DMS114 treated with DMSO at 0.1 percent for 48 hours (cell line): ENCODE results near the gene TOB2.
"Not testable (repeated sequence)": the region's sequence is repeated elsewhere in the genome, so short reads cannot be mapped to it uniquely, and the experiment has no call there.

ENCODE experiments used
- DNase-seq: peaks from one replicate; lab custom pipeline; 2025; ENCODE audit not compliant: unreplicated experiment; lab: John Stamatoyannopoulos, UW

The TOB2 gene

GRCh38 chr22:41429951-41430332 lies 16.7 kb downstream of the TOB2 start:
- DNase-seq, result no peak

- no peak for DNase-seq
Observed at GRCh38 chr22:41429232-41429950, 17.2 kb downstream of the TOB2 start.

- DNase-seq, result no peak
Observed at GRCh38 chr22:41425660-41426365, 20.8 kb downstream of the TOB2 start.

- no peak for DNase-seq
Observed at GRCh38 chr22:41418717-41419116, 27.9 kb downstream of the TOB2 start.

GRCh38 chr22:41417622-41418390 lies 28.8 kb downstream of the TOB2 start:
- no peak for DNase-seq

DNA sequence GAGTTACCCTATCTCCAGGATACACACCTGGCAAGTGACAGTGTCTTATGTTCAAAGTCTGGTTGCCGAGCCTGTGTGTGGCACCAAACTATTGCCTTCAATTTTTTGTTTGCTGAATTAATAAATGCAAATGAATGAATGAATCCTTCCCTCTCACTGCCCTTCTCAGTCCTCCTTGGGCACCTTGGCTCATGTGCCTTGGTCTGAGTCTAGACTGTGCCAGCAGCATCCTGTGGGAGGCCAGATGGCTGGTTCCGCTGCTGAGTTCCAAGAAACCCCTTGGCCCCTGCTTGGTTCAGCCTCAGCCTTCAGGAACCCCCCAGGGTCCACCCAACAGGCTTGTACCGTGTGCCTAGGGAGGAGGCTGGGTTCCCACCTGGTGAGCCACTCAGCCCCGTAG lies 31.0 kb downstream of the TOB2 start:
- no peak for DNase-seq

DNA sequence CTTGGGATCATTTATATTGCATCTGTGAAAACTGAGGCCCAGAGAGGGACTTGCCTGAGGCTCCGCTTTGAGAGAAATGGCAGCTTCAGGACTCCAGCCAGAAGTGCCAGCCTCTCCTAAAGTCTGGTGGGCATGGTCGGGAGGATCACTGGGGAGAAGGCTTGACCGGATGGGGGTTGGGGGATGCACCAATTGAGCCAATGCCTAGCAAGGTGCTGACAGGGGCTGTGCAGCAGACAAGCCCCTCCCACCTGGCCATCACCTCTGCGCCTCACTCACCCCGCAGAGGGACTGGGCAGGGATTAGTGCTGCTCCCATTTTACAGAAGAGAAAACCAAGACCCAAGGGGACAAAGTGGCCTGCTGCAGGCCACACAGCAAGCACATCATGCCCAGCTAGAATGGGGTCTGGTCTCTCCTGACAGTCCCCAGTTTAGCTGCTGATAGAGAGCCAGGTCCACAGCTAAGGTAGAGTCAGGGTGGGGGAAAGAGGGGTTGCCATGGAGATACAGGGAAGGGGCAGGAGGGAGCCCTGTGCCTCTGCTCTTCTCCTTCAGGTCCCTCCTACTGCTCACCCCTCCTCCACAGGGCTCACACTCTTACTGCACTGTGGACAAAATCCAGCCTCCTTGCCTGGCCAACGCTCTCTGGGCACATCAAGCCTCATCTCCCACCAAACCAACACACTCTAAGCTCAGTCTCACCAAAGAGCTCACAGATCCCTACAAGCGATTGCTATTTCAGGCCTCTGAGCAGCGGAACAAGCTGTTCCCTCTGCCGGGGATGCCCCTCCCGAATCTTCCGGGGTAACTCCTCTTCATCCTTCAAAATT lies 35.4 kb downstream of the TOB2 start:
- peak; percentile 27 for DNase-seq

DNA sequence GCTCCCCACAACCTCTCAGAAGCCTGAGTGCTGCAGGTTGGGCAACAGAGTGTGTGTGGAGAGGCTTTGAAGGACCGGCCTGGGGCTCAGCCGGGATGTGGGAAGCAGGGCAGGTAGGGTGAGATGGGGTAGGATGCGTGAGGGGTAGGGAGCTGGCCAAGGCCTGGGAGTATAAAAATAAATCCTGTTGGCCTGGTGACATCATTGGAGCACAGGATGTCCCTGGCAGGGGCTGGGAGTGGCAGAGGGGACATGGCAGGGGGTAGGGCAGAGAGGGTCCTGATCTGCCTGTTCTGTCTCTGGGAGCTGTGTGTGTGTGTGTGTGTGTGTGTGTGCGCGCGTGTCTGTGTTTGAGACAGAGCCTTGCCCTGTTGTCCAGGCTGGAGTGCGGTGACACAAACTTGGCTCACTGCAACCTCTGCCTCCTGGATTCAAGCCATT lies 36.3 kb downstream of the TOB2 start:
- DNase-seq, result no peak

DNA sequence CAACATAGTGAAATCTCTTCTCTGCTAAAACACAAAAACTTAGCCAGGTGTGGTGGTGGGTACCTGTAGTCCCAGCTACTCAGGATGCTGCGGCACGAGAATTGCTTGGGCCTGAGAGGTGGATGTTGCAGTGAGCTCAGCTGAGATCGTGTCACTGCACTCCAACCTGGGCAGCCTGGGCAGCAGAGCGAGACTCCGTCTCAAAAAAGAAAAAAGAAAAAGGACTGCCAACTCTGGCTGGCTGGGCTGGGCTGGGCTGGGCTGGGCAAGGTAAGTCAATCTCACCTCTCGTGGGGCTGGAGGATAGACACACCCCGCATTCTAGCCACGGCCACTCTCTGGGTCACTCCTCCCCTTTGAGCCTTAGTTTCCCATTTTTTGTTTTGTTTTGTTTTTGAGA lies 37.9 kb downstream of the TOB2 start:
- DNase-seq, result no peak

- no peak for DNase-seq
Observed at GRCh38 chr22:41407433-41407832, 39.2 kb downstream of the TOB2 start.

- no peak for DNase-seq
Observed at GRCh38 chr22:41406410-41406809, 40.2 kb downstream of the TOB2 start.

DNA sequence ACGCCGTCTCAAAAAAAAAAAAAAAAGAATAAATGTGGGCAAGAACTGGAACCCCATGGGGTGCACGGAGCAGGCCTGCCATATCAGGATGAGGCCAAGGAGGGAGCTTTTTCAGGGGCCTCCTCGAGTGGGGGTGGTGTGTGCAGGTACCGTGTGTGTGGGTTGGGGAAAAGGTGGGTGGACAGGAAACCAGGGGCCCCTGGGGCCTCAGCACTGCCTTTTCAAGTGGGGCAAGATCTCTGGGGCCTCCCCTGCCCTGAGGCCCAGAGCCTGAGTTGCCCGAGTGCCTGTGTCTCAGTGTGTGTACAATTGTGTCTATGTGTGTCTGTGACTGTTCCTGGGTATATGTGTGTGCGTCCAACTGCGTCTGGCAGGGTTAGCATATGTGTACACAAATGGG lies 41.0 kb downstream of the TOB2 start:
- no peak for DNase-seq

DNA sequence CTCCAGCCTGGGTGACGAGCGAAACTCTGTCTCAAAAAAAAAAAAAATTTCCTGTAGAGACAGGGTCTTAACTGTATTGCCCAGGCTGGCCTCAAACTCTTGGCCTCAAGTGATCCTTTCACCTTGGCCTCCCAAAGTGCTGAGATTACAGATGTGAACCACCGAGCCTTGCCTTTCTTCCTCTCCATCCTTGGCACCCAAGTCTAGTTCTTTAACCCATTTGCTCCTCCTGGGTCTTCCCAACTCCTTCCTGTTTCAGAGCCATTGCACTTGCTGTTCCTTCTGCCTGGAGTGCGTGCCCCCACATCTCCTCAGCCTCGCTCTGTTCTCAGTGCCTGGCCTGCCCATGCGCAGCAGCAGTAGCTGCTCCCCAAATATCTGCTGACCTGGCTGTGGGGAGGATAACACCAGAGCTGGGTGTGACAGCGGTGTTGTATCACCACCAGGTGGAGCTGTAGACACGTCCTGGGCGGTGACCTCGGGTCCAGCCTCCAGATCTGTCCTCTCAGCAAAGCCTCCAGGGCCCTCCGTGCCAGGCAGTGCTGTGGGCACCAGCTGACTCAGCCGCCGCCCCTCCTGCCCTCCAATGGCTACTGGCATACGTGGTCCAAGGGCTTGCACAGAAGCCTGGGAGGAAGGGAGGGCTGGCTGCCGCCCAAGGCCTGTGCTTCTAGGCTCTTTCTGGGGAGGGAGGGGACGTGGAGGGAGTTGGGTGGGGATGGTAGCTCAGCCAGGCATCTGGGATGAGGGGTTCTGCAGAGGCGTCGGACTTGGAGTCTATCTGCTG lies 42.9 kb downstream of the TOB2 start:
- DNase-seq, result peak; percentile 60

- DNase-seq, result not testable (repeated sequence)
Observed at GRCh38 chr22:41402851-41403250, 43.8 kb downstream of the TOB2 start.

- DNase-seq, result no peak
Observed at GRCh38 chr22:41401781-41402648, 44.6 kb downstream of the TOB2 start.

- DNase-seq, result no peak
Observed at GRCh38 chr22:41398921-41399320, 47.7 kb downstream of the TOB2 start.

GRCh38 chr22:41397143-41397811 lies 49.3 kb downstream of the TOB2 start:
- DNase-seq, result no peak

DNA sequence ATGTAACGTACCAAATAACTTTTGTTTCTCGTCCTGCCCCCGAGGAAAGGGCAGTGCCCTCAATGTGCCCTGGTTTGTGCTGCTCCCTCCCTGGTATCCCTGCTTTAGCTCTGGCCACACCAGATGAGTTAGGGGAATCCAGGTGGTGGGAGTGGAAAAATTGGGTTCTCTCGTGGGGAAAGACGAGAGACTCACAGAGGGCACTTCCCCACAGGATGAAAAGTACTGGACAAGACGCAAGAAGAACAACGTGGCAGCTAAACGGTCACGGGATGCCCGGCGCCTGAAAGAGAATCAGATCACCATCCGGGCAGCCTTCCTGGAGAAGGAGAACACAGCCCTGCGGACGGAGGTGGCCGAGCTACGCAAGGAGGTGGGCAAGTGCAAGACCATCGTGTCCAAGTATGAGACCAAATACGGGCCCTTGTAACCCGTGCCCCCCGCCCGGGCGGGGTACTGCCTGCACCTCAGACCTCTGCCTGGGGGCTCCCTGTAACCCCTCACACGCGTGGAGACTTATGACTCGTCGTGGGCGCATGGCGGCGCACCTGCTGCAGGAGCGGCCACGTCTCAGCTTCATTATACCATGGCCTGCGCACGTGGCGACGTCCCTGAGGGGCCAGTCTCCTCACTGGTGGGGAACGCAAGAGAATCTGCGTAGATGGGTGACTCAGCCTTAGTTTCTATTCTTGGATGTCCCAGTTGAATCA lies 50.9 kb downstream of the TOB2 start:
- DNase-seq, result no peak
